ENCODE data around the gene MED17.

Gene MED17

DNA sequence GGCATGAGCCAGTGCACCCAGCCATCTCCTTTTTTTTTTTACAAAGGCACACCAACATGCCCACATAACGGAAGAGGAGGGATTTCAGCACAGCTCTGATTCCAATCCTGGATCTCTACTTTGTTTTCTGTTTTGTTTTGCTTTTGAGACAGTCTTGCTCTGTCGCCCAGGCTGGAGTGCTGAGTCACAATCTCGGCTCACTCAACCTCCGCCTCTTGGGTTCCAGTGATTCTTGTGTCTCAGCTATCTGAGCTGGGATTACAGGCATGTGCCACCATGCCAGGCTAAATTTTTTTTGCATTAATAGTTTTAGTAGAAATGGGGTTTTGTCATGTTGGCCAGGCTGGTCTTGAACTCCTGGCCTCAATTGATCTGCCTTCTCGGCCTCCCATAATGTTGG lies 38.3 kb downstream of the MED17 start:
- H3K4me2 ChIP-seq (ENCODE audit: low read depth, low read length): no peak overlapping the region
- H2AFZ ChIP-seq (ENCODE audit: low read length): no peak overlapping the region
- no peaks in the 10 kb centered on the region for H3F3A ChIP-seq (ENCODE audit: insufficient read depth, low read length)
- H3K9me3 ChIP-seq (replicated peaks; ENCODE audit: insufficient read depth, low read length): no peaks in the 10 kb centered on the region
- H3K27ac ChIP-seq (ENCODE audit: low read length): no peak overlapping the region
- H3K79me2 ChIP-seq (ENCODE audit: low read length): no peaks in the 10 kb centered on the region
- TF ChIP-seq CTCF (IDR thresholded peaks at IDR 0.05; ENCODE audit: low read length): no peak
- TF ChIP-seq EZH2phosphoT487 (IDR thresholded peaks at IDR 0.05; ENCODE audit: low read length): no peak
- no peak for TF ChIP-seq EZH2 (optimal IDR thresholded peaks at IDR 0.05; ENCODE audit: low read depth, low read length)
- no peaks in the 10 kb centered on the region for H3K27me3 ChIP-seq (replicated peaks; ENCODE audit: insufficient read depth, low read length)
- H3K4me3 ChIP-seq (ENCODE audit: low read length): no peak overlapping the region
- no peak overlapping the region for H3K9ac ChIP-seq (ENCODE audit: low read length)
- H4K20me1 ChIP-seq (ENCODE audit: insufficient read depth, low read length): no peaks in the 10 kb centered on the region
- H3K9me2 ChIP-seq (replicated peaks; ENCODE audit: insufficient read depth, low read length): no peaks in the 10 kb centered on the region
- H3K36me3 ChIP-seq (replicated peaks; ENCODE audit: insufficient read depth, low read length): no peaks in the 10 kb centered on the region
- no peaks in the 10 kb centered on the region for H3K4me1 ChIP-seq (ENCODE audit: low read length)
- DNase-seq: no peak

DNA sequence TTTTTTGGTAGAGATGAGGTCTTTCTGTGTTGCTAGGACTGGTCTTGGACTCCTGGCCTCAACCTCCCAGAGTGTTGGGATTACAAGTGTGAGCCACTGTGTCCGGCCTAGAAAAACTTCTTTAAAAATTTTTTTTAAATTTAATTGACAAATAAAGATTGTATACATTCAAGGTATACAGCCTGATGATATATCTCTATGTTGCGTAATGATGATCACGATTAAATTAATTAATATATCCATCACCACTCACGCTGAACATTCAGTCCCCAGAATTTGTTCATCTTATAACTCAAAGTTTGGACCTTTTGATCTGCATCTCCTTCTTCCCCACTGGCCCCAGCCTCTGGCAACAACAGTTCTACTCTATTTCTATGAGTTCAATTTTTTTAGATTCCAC lies 39.1 kb downstream of the MED17 start:
- Histone ChIP-seq H3F3A (ENCODE audit: insufficient read depth, low read length) (no peaks in the 10 kb centered on the region), H3K27me3 (replicated peaks; ENCODE audit: insufficient read depth, low read length) (no peaks in the 10 kb centered on the region), H3K27ac (ENCODE audit: low read length) (no peak overlapping the region), H3K79me2 (ENCODE audit: low read length) (no peaks in the 10 kb centered on the region), H3K36me3 (replicated peaks; ENCODE audit: insufficient read depth, low read length) (no peaks in the 10 kb centered on the region), H3K9me2 (replicated peaks; ENCODE audit: insufficient read depth, low read length) (no peaks in the 10 kb centered on the region), H3K9ac (ENCODE audit: low read length) (no peak overlapping the region), H3K4me1 (ENCODE audit: low read length) (no peaks in the 10 kb centered on the region), H3K4me2 (ENCODE audit: low read depth, low read length) (no peak overlapping the region), H3K4me3 (ENCODE audit: low read length) (no peak overlapping the region), H2AFZ (ENCODE audit: low read length) (no peak overlapping the region), H3K9me3 (replicated peaks; ENCODE audit: insufficient read depth, low read length) (no peaks in the 10 kb centered on the region), H4K20me1 (ENCODE audit: insufficient read depth, low read length) (no peaks in the 10 kb centered on the region)
- TF ChIP-seq EZH2phosphoT487 (IDR thresholded peaks at IDR 0.05; ENCODE audit: low read length) (no peak), CTCF (IDR thresholded peaks at IDR 0.05; ENCODE audit: low read length) (no peak)
- no peak for DNase-seq

GRCh38 chr11:93827363-93827762 lies 43.3 kb downstream of the MED17 start:
- no peak for DNase-seq
- H3K9me3 ChIP-seq (replicated peaks; ENCODE audit: insufficient read depth, low read length): no peaks in the 10 kb centered on the region
- H3K27ac ChIP-seq (ENCODE audit: low read length): no peak overlapping the region
- H3K9me2 ChIP-seq (replicated peaks; ENCODE audit: insufficient read depth, low read length): no peaks in the 10 kb centered on the region
- H3K4me2 ChIP-seq (ENCODE audit: low read depth, low read length): no peak overlapping the region
- no peak for TF ChIP-seq EZH2 (optimal IDR thresholded peaks at IDR 0.05; ENCODE audit: low read depth, low read length)
- no peak for TF ChIP-seq EZH2phosphoT487 (IDR thresholded peaks at IDR 0.05; ENCODE audit: low read length)
- no peak for TF ChIP-seq CTCF (IDR thresholded peaks at IDR 0.05; ENCODE audit: low read length)
- no peaks in the 10 kb centered on the region for H3K4me1 ChIP-seq (ENCODE audit: low read length)
- no peaks in the 10 kb centered on the region for H4K20me1 ChIP-seq (ENCODE audit: insufficient read depth, low read length)
- H3K79me2 ChIP-seq (ENCODE audit: low read length): no peaks in the 10 kb centered on the region
- no peaks in the 10 kb centered on the region for H3K36me3 ChIP-seq (replicated peaks; ENCODE audit: insufficient read depth, low read length)
- no peak overlapping the region for H3K9ac ChIP-seq (ENCODE audit: low read length)
- H3K27me3 ChIP-seq (replicated peaks; ENCODE audit: insufficient read depth, low read length): no peaks in the 10 kb centered on the region
- H3F3A ChIP-seq (ENCODE audit: insufficient read depth, low read length): no peaks in the 10 kb centered on the region
- H2AFZ ChIP-seq (ENCODE audit: low read length): no peak overlapping the region
- no peak overlapping the region for H3K4me3 ChIP-seq (ENCODE audit: low read length)

Data from MM.1S (cell line).